Right renal pelvis (tissue), 4 donors: ENCODE data around the gene CRLF1. TPM values are rescaled to one million over a fixed set of nuclear protein-coding genes. Genes with fewer than 3 reads are reported as not detected.
"Not testable (repeated sequence)": the region's sequence is repeated elsewhere in the genome, so short reads cannot be mapped to it uniquely, and the experiment has no call there.

Experiments used
- DNase-seq, 4 donors: peaks; one replicate each; pipeline ENCODE4 v3.0.0-alpha.2; 2013; ENCODE audit warnings: low read depth in 4 of 4, low spot score in 3 of 4, missing footprints in 1 of 4
- polyA plus RNA-seq, 4 donors: library from polyadenylated mRNA; unstranded; fragments of 120-200 nt; gene quantifications; one replicate each; pipeline ENCODE4 v1.2.1, GENCODE V29; 2013; ENCODE audit not compliant: insufficient read length in 4 of 4

Gene CRLF1
- polyA plus RNA-seq, 4 donors: 3.5 to 5.3 (median 4.2) TPM

DNA sequence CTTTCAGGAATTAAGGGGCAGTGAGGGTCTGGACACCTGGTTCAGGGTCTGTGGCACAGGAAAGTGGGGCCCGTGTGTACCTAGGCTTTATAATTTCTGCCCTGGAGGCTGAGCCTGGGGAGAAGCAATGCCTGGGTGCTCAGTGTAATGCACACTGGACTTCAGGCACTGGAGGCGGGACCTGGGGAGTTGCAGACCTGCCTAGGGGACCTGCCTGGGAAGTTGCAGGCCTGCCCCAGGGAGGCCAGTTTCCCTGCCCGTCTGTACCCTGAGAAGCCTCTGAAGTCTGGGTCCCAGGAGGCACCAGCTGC lies 3.6 kb upstream of the CRLF1 start:
- no peak for DNase-seq

- no peak for DNase-seq
These were observed 3.1 kb upstream of the CRLF1 start for GRCh38 chr19:18609717-18610051.

DNA sequence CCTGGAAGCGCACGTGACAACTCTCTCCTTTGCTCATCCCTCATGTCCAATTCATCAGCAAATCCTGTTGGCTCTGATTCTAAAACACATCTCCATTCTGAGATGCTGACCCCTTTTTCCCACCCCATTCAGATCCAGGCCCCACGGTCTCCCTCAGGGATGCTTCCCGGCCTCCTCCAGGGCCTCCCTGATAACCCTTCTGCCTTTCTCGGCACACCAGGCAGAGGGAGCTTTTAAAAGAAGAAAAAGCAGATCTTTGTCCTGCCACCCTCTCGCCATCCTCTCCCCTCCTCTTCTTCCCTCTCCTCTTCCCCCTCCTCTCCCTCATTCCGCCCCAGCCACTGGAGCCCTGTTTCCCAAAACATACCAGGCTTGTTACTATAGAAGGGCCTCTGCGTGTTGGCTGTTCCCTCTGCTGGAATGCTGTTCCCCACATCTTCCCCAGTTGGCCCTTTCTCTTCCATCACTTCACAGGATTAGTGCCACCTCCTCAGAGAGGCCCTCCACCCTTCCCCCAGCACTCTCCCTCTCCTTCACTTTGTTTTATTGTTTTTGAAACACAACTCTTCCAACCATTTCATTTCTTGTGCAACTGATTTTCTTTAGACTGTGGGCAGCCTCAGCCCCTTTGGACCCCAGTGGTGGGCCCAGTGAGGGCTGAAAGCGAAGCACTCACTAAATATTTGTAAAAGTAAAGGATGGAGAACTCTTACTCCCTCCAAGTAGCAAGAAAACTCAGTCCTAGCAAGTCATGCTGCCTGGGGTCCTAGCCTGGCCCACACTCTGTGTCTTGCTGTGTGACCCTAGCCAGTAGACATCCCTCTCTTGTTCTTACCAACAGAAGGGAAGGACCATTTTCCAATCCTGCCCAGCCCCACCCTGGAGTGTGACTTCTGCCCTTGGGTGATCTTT lies 2.5 kb upstream of the CRLF1 start:
- no peak for DNase-seq

GRCh38 chr19:18608102-18608804 lies 1.7 kb upstream of the CRLF1 start:
- DNase-seq: no peak

GRCh38 chr19:18607226-18608101 lies 865 bp upstream of the CRLF1 start:
- no peak for DNase-seq

DNA sequence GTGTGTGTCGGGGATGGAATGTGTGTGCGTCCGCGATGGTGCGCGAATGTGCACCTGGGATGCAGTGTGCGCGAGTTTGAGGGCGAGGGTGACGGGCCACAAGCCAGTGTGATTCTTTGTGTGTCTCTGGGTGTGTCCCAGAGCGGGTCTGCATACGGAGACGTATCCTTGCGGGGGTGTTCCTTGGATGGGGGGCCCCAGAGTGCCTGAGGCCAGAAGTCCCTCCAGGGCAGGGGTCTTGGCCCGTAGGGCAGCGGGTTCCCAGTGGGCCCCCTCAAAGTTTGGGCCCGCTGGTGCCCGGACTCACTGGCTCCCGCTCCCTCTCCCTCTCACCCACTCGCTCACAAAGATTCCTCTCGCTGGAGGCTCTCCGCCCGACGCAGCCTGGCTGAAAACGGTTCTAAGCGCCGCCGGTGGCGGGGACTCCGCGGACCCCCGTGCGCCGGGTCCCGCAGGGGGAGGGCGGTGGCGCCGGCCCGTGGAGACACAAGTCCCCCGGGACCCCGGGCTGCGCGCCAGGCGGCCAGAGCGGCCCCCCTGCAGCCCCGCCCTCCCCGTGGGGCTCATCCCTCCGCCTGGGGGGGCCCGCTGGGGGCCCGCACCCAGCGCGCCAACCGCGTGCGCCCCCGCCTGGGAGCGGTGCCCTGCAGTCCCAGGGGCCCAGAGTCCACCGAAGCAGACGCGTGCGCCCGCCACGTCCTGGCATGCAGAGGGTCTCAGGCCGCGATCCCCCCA lies 886 bp downstream of the CRLF1 start:
- no peak for DNase-seq

GRCh38 chr19:18605196-18605545 lies 1.4 kb downstream of the CRLF1 start:
- no peak for DNase-seq

DNA sequence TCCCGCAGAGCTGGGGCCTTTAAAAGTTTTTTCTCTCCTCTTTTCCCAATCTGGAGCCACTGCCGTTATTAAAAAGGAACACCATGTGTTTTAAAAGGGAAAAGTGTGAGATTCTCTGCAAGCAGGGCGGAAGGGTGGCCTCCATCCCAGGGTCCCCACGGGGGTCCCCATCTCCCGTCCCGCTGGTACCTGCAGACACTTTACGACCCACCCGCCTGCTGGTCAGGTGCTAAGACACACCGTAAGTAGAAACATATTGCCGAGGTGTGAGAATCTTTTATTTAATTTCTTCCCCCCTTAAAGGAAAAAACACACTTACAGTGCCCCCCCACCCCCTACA lies 1.8 kb downstream of the CRLF1 start:
- DNase-seq: no peak

DNA sequence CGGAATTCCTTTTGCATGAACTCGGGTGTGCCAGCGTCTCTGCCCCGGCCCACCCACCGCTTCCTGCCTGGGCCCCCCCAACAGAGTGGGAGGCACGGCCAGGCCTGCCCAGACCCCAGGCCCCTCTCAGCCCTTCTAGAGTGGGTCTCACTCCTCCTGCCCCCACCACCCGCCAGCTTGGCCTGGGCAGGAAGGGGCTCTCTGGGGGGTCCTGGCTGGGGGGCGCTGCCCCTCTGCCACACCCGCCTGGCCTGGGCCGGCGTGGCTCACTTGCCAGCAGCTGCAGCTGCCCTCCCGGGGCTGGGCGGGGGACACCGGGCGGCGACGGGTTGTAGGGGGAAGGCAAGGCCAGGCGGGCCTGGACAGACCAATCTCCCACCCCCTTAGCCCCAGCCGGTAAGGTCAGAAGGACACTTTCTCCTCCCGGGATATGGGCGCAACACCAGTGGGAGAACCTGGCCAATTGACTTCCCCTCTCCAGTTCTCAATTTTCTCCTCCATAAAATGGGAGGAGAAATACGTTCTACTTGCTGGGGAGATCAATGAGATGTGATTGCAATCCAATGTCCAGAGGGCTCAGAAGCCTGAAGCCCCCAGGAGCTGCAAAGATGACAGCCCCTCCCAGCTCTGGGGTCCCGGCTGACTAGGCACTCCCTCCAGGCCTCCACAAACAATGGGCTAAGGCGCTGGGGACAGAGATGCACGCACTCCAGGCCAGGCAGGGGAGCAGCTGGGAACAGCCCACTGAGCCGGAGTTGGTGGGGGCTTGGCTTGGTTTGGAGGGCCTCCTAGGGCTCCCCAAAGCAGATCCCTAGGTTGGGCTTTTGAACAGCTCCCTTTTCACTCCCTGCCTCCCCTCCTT lies 2.4 kb downstream of the CRLF1 start:
- DNase-seq: no peak

GRCh38 chr19:18603255-18603957 lies 3.2 kb downstream of the CRLF1 start:
- DNase-seq: no peak

DNA sequence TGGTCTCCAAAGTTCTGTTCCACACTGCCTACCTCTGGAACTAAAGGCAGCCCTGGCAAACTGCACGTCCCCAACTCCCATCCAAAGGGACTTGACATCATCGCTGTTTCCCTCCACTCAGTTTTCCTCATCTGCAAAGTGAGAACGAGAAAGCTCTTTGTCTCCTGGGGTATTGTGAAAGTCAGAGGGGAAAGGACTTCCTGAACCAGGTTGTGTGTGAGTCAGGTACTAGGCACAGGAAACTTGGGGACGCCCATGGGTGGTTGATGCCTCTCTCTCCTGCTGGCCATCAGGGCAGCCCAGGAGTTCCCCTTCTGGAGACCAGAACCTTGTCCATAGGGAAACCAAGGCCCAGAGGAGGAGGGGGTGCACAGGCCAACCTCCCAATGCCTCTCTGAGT lies 4.7 kb downstream of the CRLF1 start:
- no peak for DNase-seq

- not testable (repeated sequence) for DNase-seq
These were observed 5.8 kb downstream of the CRLF1 start for GRCh38 chr19:18600692-18601397.

DNA sequence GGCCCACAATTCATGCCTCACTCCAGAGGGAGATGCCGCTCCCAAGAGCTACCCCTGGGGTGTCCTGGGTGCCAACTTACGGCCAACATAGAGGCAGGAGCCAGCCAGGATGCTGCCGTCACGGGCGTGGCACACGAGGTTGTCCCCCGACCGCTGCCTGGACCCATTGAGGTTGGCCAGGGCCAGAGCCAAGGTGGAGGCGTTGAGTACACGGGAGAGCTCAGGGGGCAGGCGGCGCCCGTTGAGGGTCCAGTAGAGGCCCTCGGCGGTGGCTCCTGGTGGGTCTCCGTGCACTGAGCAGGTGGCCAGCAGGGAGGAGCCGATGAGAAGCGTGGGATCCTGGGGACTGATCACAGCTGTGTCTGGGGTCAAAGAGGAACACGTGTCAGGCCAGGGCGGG lies 7.1 kb downstream of the CRLF1 start:
- DNase-seq: no peak

DNA sequence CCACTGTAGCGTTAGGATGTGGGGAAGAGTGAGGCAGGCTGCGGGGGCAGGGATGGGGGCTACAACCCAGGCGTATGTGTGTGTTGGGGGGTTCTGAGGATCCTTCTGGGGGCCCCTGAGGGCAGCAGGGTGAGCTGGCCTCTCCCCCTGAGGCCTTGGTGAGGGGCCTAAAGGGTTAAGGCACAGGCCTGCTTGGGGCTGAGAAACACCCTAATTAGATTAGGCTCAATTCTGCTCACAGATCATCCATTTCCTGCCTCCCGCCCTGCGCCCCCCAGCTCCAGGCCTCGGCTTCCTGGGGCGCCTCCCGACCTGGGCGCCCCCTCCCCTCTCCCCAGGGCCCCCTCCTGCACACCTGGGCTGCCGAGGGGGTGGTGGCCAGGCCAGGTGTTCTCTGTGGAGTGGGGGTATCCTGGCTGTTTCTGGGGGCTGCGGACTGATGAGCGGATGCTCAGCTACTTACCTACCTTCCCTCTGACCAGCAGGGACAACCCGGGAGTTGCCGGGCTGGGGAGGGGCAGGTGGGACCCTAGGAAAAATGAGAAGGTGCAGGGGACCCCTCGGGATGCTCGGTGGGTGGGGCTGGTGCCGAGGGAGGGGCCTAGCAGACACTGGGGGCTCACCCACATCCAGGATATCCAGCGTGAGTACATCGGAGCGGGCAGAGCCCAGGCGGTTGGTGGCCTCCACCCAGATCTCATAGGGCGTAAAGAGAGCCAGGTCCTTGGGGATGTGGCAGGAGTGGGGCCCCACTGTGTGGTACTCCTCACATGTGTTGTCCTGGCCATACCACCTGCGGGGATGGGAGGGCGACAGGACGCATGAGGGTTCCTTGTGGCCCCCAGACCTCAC lies 8.6 kb downstream of the CRLF1 start:
- DNase-seq: no peak

- no peak for DNase-seq
These were observed 9.8 kb downstream of the CRLF1 start for GRCh38 chr19:18596752-18597157.

DNA sequence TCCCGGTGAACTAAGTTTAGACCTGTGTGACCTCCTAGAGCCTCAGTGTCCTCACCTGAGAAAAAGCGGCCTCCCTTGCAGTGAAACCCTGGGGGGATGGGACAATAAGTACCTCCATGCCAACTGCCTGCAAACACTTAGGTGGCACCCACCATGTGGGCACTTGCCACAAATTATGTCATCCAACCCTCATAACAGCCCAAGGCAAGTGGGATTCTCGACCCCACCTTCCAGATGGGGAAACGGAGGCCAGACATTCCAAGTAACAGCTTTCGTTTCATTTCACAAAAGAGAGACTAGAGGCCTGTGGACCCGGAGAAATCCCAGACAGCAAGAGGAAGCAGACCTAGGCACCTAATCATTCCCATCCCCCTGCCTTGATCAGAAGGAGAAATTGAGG lies 11.1 kb downstream of the CRLF1 start:
- no peak for DNase-seq

GRCh38 chr19:18594824-18595373 lies 11.7 kb downstream of the CRLF1 start:
- no peak for DNase-seq
